ENCODE measurements around the gene KRTAP5-6.

KRTAP5-6 gene

GRCh38 chr11:1696608-1697570 is at the start of gene KRTAP5-6:
KRTAP5-6 (plus strand) TSS chr11:1697195; CDS start chr11:1697246, 51 bp downstream.
- DNase-seq (ENCODE audit: low spot score): no peak

- DNase-seq (ENCODE audit: low spot score): no peak
These were observed 48.9 kb upstream of the KRTAP5-6 start for GRCh38 chr11:1647901-1648652.

- no peak for DNase-seq (ENCODE audit: low spot score)
These were observed 48.2 kb upstream of the KRTAP5-6 start for GRCh38 chr11:1648653-1649420.

DNA sequence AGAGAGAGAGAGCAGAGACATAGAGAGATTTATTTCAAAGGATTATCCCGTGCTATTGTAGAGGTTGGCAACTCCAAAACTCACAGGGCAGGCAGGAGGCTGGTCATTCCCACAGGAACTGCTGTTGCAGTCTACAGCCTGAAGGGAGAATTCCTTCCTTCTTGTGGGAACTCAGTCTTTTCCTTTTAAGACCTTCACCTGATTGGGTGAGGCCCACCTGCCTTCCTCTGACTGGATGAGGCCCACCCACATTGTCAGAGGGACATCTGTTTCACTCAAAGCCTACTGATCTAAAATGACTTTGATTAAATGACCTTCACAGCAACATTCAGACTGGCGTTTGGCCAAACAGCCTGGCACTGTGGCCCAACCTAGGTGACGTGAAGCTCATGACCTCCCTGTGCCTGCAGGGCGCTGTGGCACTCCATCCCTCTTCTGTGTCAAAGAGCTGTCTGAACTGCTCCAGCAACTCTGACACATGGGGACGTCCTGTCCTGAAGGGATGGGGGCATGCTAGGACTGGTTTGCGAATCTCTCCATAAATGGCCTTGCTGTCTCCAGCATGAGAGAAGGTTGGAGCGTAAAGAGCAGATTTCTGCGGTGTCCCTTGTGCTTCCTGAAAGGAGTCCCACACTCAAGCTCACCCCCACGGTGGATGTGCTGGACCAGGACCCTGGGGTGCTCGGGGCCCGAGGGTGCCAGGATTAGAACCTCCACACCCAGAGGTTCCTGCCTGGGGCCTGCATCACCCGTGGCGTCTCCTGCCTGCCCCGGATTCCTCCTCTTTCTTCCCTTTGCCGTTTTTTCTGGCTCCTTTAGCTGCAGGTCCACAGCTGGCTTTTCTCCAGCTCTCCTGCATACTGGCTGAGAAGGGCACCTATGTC is 46.7 kb upstream of the KRTAP5-6 start:
- no peak for DNase-seq (ENCODE audit: low spot score)

DNA sequence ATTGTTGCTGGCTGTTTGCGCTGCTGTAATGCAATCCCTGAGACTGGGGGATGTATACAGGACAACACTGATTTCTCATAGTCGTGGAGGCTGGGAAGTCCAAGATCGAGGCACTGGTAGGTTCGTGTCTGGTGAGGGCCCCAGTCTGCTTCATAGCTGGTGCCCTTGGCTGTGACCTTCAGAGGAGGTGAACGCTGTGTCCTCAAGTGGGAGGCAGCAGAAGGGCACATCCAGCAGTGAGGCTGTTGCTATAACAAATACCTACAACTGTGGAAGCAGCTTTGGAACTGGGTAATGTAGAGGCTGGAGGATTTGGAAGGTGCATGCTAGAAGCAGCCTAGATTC is 46.1 kb upstream of the KRTAP5-6 start:
- DNase-seq (ENCODE audit: low spot score): no peak

DNA sequence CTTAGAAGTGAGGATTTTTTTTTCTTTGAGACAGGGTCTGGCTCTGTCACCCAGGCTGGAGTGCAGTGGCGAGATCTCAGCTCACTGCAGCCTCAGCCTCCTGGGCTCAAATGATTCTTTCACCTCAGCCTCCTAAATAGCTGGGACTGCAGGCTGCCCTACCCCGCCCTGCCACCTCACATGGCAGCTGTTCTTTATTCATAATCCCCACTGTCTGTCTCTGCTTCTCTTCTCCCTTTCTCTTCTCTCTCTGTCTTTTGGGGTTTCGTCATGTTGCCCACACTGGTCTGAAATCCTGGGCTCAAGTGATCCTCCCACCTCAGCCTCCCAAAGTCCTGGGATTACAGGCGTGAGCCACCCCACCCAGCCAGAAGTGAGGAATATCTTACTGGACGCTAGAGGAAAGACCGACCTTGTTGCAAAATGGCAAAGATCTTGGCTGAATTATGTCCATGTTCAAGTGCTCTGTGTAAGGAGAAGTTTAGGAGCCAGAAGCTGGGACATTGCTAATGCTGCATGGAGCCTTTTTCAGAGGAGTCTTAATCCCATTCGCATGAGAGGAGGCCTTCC is 45.5 kb upstream of the KRTAP5-6 start:
- DNase-seq (ENCODE audit: low spot score): no peak

GRCh38 chr11:1652026-1652425 is 45.0 kb upstream of the KRTAP5-6 start:
- no peak for DNase-seq (ENCODE audit: low spot score)

DNA sequence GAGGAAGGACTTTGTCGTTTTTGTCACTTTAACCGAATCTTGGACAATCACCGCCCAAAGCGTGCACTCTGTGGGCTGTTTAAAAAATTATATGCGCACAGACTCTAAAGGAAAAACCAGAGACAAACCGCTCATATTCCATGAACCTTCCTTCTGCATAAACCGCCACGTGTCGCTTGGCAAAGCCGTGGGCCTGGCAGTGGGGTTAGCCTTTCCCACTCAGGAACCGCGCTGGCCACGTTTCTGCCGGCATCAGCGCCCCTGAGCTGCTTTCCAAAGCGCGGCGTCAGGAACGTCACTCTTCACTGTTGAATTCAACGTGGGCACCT is 44.6 kb upstream of the KRTAP5-6 start:
- no peak for DNase-seq (ENCODE audit: low spot score)

GRCh38 chr11:1652771-1653540 is 44.0 kb upstream of the KRTAP5-6 start:
- DNase-seq (ENCODE audit: low spot score): peak; percentile 95

DNA sequence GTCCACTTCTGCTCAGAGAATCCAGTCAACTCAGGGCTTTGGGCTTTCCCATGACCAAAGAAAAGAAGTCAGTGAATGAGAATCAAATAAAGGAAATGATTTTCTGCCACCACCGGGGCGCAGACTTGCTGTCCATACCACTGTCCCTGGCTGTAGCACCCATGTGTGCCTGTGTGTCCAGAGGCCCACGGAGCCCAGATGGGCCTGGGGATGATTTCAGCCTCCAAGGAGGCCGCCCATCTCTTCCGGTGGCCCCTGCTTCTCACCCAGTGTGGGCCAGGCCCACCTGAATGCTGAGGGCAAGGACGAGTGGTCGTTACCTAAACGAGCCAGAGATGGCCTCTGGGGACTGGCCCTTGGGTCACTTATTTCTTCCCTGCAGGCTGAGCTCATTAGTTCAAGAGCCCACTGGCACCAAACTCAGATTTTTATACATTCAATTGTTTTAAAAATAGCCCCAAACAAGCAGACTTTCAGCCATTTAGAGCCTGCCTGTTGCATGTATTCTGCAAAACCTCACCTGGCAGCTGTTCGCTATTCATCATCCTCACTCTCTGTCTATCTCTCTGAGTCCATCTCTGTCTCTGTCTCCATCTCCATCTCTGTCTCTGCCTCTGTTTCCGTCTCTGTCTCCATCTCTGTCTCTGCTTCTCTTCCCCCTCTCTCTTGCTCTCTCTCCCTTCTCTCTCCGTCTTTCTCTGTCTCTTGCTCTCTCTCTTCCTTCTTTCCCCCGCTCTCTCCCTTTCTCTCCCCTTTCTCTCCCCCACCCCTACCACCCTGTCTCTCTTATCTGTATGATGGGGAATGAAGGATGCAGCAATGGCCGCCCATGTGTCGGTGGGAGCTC is 43.2 kb upstream of the KRTAP5-6 start:
- DNase-seq (ENCODE audit: low spot score): no peak

- DNase-seq (ENCODE audit: low spot score): no peak
These were observed 42.4 kb upstream of the KRTAP5-6 start for GRCh38 chr11:1654388-1655167.

- DNase-seq (ENCODE audit: low spot score): no peak
These were observed 41.6 kb upstream of the KRTAP5-6 start for GRCh38 chr11:1655168-1656060.

DNA sequence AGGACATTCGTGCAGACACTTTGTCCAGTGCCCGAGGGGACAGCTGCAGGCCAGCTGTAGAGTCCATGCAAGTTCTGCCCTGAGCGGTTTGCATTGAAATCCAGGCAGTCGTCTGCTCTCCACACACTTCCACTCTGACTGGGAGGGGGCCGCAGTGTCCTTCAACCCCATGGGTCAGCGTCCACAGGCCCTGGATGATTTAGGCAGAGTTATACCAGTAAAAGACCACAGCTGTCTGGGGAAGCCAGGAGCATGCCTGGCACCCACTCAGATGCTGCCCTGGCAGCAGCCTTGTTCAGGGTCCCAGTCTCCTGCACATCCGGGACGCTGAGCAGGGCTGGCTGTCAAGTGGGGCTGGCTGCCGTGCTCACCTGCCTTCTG is 40.9 kb upstream of the KRTAP5-6 start:
- DNase-seq (ENCODE audit: low spot score): no peak

GRCh38 chr11:1656670-1657069 is 40.3 kb upstream of the KRTAP5-6 start:
- DNase-seq (ENCODE audit: low spot score): no peak

DNA sequence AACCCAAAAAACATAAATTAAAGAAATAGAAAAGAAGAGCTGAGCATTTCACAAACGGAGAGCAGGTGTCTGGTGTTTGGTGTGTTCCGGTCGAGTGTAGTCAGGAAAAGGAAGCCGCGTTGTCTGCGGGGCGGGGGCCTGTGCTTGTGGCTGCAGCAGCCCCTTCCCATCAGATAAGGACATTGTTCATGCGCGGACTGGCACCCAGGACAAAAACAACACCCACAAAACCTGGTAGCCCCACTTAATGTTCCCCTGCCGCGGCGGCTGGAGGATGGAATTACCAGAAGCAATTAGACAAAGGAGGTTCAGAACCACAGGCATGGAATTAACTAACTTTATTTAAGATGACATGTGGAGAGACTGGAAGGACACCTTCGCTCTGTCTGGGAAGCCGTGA is 37.5 kb upstream of the KRTAP5-6 start:
- DNase-seq (ENCODE audit: low spot score): no peak

DNA sequence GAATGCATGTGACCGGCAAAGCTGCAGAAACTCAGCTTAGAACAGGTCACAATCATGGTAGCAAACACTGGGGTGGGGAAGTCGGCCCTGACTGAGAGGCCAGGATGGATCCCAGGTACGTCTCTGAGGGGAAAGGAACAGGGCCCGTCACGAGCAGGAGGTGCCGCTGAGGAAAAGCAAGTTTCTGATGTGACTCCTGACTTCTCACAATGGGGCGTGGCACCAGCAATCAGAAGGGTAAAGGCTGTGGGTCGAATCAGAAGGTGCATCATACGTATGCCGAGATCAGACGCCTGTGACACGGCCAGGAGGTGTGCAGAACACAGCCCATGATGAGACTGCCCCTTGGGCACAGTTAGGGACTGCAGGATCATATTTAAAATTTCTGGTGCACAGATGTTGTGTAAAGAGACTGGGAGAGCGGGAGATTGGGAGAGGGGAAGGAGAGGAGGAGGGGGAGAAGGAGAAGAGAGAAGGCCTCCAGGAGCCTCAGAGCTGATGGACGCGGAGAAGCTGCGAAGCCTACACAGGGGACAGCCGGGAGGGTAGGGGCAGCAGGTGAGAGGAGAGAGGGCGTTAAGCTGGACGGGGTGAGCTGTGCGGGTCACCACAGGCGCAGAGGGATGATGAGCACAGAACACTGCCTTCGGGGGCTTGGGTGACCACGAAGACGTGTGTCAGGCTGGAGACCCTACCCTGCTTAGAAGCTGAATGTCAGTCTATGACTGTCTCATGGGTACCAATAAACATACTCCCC is 36.7 kb upstream of the KRTAP5-6 start:
- DNase-seq (ENCODE audit: low spot score): no peak

All from GM03348 (cell line).